GM10266 (cell line): Measurements from ENCODE around the gene CMIP.
"Not testable (repeated sequence)": the region's sequence is repeated elsewhere in the genome, so short reads cannot be mapped to it uniquely, and the experiment has no call there.

Experiments
- DNase-seq: peaks from one replicate; pipeline ENCODE4 v3.0.0; 2012; ENCODE audit errors: extremely low spot score
- TF ChIP-seq, protein P1 (sequence below): IDR thresholded peaks from 2 replicates; pipeline ENCODE4 v1.5.1; 2012; ENCODE audit warnings: mild to moderate bottlenecking, low read depth; ENCODE audit not compliant: control insufficient read depth, insufficient read depth; ENCODE audit errors: missing control alignments

Gene CMIP

DNA sequence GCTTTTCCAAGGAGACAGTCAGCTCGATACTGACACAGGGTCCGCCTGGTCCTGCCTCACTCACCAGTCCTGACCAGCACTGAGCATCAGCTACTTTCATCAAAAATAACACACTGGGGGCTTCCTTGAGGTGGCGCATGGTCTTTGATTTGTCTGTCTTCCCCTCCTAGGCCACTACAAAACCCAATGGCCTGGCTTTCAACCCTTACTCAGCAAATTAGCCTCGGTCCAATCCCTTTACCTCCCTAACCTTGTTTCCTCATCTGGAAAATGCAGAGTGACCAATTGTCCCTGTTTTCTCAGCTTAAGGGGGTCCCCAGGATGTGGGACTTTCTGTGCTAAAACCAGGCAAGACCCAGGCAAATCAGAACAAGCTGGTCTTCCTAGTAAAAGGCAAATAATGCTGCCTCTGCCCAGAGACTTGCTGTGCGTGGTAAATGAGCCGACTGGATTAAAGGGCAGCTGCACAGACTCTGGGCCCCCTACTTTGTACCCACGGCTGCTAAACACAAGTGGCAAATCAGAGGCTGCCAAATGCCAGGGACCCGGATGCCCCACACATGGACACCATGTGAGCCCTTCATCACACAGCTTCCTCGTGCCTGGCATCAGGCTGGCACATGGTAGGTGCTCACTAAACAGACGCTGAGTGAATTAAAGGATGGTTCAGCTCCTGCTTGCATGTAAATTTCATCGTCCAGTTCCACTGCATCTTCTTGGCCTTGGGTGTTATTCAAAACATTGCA, 31.2 kb upstream of the CMIP start:
- TF ChIP-seq, protein P1, sequence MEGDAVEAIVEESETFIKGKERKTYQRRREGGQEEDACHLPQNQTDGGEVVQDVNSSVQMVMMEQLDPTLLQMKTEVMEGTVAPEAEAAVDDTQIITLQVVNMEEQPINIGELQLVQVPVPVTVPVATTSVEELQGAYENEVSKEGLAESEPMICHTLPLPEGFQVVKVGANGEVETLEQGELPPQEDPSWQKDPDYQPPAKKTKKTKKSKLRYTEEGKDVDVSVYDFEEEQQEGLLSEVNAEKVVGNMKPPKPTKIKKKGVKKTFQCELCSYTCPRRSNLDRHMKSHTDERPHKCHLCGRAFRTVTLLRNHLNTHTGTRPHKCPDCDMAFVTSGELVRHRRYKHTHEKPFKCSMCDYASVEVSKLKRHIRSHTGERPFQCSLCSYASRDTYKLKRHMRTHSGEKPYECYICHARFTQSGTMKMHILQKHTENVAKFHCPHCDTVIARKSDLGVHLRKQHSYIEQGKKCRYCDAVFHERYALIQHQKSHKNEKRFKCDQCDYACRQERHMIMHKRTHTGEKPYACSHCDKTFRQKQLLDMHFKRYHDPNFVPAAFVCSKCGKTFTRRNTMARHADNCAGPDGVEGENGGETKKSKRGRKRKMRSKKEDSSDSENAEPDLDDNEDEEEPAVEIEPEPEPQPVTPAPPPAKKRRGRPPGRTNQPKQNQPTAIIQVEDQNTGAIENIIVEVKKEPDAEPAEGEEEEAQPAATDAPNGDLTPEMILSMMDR = no peak
- no peak for DNase-seq

DNA sequence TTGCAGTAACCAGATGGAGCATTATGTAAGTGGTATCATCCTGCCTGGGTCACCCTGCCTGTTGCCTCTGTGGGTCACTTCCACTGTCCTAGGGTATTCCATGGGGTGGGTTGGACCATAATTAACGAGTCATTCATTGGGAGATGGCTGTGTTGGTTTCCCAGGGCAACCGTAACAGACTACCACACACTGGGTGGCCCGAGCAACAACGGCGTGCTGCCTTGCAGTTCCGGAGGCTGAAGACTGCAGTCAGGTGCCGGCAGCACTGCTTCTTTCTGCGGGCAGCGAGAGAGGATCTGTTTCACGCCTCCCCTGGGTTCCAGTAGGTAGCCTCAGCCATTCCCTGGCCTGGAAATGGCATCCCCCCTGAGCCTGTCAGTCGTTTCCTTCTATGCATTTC, 28.9 kb upstream of the CMIP start:
- no peak for DNase-seq
- TF ChIP-seq, protein P1 = no peak

DNA sequence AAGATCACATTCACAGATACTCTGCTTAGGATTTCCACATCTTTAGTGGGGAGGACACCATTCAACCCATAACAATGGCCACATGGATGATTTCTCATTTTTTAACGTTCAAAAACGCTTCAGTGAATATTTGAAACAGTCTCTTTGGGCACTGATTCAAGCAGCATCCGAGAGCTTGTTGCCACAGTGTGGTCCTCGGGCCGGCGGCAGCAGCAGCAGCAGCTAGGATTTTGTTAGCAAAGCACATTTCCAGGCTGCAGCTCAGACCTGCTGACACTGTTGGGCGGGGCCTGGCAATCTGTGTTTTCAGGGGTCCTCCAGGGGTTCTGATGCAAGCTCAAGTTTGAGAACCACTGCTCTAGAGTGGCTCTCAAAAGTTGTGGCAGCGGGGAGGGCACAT, 27.9 kb upstream of the CMIP start:
- no peak for DNase-seq
- TF ChIP-seq, protein P1 = no peak

DNA sequence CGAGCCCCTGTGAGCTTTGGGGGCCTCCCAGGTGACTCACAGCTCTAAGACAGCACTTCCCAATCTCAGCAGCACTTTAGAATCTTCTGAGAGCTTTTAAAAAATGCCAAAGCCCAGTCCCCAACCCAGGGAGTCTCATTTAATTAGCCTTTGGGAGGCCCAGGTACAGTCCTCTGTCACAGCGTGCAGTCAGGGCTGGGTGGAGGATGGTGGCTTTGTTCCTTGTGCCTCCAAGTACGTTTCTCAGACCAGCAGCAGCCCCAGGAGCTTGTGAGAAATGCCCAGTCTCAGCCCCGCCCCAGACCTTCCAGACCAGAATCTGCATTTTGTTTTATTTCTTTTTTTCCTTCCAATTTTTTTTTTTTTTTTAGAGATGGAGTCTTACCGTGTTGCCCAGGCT, 27.4 kb upstream of the CMIP start:
- TF ChIP-seq, protein P1 = no peak
- DNase-seq = no peak

GRCh38 chr16:81419806-81420205, 24.8 kb upstream of the CMIP start:
- no peak for DNase-seq
- TF ChIP-seq, protein P1 = no peak

DNA sequence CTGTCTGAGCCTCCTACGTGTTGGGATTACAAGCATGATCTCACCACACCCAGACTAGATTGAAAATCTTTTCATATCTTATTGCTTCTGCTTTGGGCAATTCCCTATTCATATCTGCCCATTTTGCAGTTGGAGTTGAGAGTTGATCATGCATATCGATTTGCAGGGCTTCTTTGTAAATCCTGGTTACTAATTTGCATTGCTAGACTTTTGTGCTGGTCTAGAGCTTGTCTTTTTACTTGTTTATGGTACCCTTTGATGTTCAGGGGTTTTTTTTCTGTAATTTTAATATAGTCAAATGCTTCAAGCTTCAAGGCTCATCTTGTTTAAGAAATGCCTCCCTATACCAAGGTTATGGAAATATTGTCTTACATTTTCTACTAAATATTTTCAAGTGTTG, 23.5 kb upstream of the CMIP start:
- TF ChIP-seq, protein P1 = no peak

DNA sequence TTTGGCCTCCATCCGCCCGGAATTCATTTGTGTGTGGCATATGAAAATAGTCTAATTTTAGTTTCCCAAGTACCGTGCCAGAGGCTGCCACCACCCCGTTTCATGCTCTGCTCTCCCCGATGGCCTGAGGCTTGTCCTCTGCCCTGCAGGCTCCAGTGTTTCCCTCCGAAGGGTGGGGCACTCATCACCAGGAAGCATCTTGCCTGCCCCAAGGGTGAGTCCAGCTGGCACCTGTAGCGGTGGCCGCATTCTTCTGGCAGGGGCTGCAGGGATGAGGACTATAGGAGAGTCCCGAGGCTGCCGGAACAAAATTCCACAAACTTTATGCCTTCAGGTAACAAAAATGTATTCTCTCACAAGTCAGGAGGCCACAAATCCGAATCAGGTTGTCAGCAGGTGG, 23.1 kb upstream of the CMIP start:
- TF ChIP-seq, protein P1 = no peak
- no peak for DNase-seq

More for the DNA sequence above, 23.5 kb upstream of the CMIP start:
- no peak for DNase-seq

GRCh38 chr16:81422153-81422552, 22.5 kb upstream of the CMIP start:
- not testable (repeated sequence) for DNase-seq
